ENCODE data around the gene CAPN8.
A peak's percentile ranks its signal among the peaks of the same experiment; 100 is the strongest.

CAPN8 gene

DNA sequence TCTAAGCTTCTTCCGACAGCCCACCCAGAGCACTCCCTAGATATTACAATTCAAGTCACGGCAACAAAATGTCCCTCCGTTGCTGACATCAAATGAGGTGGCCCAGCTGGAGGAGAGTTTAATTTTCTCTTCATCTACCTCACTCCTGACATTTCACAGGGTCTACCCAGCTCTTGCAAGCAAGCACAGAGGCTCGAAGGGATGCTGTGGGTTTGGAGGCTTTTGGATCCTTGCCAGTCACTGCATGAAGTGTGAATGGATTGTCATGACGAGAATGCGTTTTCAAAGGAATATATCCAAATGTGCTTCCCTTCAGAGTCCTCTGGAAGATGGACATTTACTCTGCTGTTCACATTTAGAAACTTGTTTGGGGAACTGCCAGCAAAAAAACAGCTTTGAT lies 33.5 kb downstream of the CAPN8 start:
- no peaks in the 10 kb centered on the region for H3K4me1 Mint-ChIP-seq (ENCODE audit: low read depth in 2 of 2)
- DNase-seq (no peak), ATAC-seq (replicated peaks) (no peak)
- no peak overlapping the region for H3K27ac Mint-ChIP-seq
- no peak overlapping the region for H3K4me3 Mint-ChIP-seq
- no peaks in the 10 kb centered on the region for H3K9me3 Mint-ChIP-seq
- H3K36me3 Mint-ChIP-seq (ENCODE audit: insufficient read depth), result peaks cover 3% of the 10 kb centered on the region
- peaks cover 19 to 43% of the 10 kb centered on the region in 2 donors for H3K27me3 Mint-ChIP-seq

GRCh38 chr1:223631473-223631872 lies 34.0 kb downstream of the CAPN8 start:
- peaks cover 15 to 39% of the 10 kb centered on the region in 2 donors for H3K27me3 Mint-ChIP-seq
- H3K9me3 Mint-ChIP-seq, result no peaks in the 10 kb centered on the region
- DNase-seq (no peak), ATAC-seq (replicated peaks) (no peak)
- H3K4me3 Mint-ChIP-seq, result no peak overlapping the region
- peaks cover 3% of the 10 kb centered on the region for H3K36me3 Mint-ChIP-seq (ENCODE audit: insufficient read depth)
- H3K4me1 Mint-ChIP-seq (ENCODE audit: low read depth in 2 of 2), result no peaks in the 10 kb centered on the region
- no peak overlapping the region for H3K27ac Mint-ChIP-seq

DNA sequence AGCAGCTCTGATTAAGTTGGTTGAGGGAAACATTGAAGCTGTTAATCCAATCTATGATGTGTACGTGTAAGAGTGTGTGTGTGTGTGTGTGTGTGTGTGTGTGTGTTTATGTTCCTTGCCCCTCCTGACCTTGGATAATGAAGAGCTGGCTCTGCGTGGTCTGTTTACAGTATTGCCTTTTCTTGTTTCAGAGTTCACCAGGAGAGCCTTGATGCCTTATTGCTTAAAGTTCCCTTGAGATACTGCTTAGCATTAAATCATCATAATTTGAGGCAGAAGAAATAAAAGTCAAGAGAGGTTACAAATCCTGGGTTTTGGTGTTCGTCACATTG lies 36.4 kb downstream of the CAPN8 start:
- no peaks in the 10 kb centered on the region for H3K4me1 Mint-ChIP-seq (ENCODE audit: low read depth in 2 of 2)
- ATAC-seq (replicated peaks), result no peak
- no peaks in the 10 kb centered on the region for H3K9me3 Mint-ChIP-seq
- no peak overlapping the region for H3K27ac Mint-ChIP-seq
- peaks cover 6% of the 10 kb centered on the region for H3K36me3 Mint-ChIP-seq (ENCODE audit: insufficient read depth)
- H3K4me3 Mint-ChIP-seq, result no peak overlapping the region
- peaks cover 14 to 31% of the 10 kb centered on the region in 2 donors for H3K27me3 Mint-ChIP-seq
- no peak for DNase-seq

- ATAC-seq (replicated peaks) (no peak), DNase-seq (peak; percentile 4 to 14 (median 13))
- no peaks in the 10 kb centered on the region for H3K9me3 Mint-ChIP-seq
Measured at GRCh38 chr1:223628233-223629125, 37.0 kb downstream of the CAPN8 start.

DNA sequence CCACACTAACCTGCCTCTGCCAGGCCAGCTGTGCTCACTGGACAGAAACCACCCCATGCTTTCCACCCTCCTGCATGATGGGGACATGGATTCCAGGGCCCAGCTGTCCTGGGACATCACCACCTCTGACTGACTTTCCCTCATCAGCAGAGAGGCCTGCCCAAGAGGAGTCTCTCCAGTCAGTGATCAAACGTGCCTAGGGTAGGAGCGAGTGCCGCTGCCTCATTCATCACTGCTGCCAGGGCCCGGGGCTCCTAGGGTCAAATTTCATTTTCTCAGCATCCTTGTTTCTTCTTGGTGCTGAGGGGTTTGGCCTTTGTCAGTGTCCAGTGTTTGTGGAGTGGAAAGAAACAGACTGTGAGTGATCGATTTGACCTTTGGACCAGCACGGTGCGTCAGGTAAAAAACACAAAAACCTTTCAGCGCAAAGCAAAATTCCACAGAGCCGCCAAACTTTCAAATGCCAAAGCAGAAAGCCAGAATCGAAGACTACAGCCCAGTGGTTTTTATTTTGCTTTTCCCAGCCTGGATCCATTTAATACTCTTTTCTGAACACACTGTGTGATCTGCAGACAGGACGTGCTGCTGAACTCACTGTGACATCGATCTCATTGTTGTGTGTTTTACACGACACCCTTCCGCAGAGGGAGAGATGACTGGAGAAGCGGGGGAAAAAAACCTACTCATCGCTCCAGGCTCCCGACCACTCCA lies 43.2 kb downstream of the CAPN8 start:
- Mint-ChIP-seq H3K4me1 (ENCODE audit: low read depth in 2 of 2) (no peaks in the 10 kb centered on the region), H3K27me3 (peaks cover 0 to 15% of the 10 kb centered on the region in 2 donors), H3K4me3 (no peak overlapping the region), H3K9me3 (no peaks in the 10 kb centered on the region), H3K27ac (no peak overlapping the region), H3K36me3 (ENCODE audit: insufficient read depth) (peaks cover 2% of the 10 kb centered on the region)
- no peak for DNase-seq
- ATAC-seq (replicated peaks), result no peak

More at GRCh38 chr1:223628233-223629125, 37.0 kb downstream of the CAPN8 start:
- no peak overlapping the region for H3K4me3 Mint-ChIP-seq
- peaks cover 6% of the 10 kb centered on the region for H3K36me3 Mint-ChIP-seq (ENCODE audit: insufficient read depth)
- H3K27me3 Mint-ChIP-seq, result peaks cover 8 to 25% of the 10 kb centered on the region in 2 donors
- H3K4me1 Mint-ChIP-seq (ENCODE audit: low read depth in 2 of 2), result no peaks in the 10 kb centered on the region
- H3K27ac Mint-ChIP-seq, result no peak overlapping the region

DNA sequence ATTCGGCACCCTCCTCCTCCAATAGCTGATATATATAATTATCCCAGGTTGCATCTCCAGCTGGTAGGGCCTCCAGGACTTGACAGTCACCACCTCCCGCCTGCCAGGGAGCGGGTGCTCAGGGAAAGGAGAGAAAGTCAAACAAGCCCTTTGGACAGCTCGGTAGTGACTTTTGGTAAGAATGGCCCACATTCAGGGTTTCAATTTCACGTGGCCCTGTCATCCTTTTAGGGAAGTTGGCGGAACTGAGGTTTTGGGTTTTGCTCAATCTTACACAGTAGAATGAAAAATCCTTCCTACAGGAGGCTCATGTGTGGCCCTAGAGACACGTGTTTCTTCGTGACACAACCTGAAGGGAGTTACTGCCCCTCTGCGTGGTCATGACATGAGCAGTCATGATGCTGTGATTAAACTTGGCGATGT lies 44.2 kb downstream of the CAPN8 start:
- no peak overlapping the region for H3K27ac Mint-ChIP-seq

DNA sequence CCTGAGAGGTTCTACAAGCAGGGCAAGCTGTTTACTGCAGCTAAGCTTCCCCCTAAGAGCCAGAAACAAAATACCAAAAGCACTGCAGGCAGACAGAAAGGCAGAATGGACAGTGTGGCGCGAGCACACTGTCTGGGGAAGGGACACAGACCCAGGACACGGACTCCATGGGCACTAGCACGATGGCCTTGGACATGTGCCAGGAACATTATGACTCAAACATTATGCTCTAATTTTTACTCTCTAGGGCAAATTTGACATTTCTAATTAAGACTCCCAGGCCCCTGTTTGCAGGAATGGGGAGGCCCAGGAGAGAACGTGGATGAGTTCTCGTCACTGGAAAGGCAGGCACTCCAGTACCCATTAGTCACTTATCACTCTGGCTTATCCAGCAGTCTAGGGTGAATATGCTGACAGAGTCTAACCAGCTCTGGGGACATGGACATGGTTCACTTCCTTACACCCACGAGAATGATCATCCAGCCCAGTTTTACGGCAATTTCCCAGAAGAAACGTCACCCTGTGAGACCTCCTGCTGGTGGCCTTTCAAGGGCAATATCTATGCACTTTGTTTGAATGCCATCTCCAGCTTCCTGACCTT lies 45.1 kb downstream of the CAPN8 start:
- Mint-ChIP-seq H3K36me3 (ENCODE audit: insufficient read depth) (no peaks in the 10 kb centered on the region), H3K4me1 (ENCODE audit: low read depth in 2 of 2) (no peaks in the 10 kb centered on the region), H3K9me3 (no peaks in the 10 kb centered on the region), H3K27ac (no peak overlapping the region), H3K4me3 (no peak overlapping the region), H3K27me3 (peaks cover 0 to 15% of the 10 kb centered on the region in 2 donors)
- no peak for DNase-seq
- ATAC-seq (replicated peaks), result no peak

More for the DNA sequence above, 44.2 kb downstream of the CAPN8 start:
- no peaks in the 10 kb centered on the region for H3K9me3 Mint-ChIP-seq
- no peak for ATAC-seq (replicated peaks)
- no peaks in the 10 kb centered on the region for H3K4me1 Mint-ChIP-seq (ENCODE audit: low read depth in 2 of 2)
- no peak overlapping the region for H3K4me3 Mint-ChIP-seq
- no peak for DNase-seq
- peaks cover 0 to 15% of the 10 kb centered on the region in 2 donors for H3K27me3 Mint-ChIP-seq
- H3K36me3 Mint-ChIP-seq (ENCODE audit: insufficient read depth), result peaks cover 2% of the 10 kb centered on the region

DNA sequence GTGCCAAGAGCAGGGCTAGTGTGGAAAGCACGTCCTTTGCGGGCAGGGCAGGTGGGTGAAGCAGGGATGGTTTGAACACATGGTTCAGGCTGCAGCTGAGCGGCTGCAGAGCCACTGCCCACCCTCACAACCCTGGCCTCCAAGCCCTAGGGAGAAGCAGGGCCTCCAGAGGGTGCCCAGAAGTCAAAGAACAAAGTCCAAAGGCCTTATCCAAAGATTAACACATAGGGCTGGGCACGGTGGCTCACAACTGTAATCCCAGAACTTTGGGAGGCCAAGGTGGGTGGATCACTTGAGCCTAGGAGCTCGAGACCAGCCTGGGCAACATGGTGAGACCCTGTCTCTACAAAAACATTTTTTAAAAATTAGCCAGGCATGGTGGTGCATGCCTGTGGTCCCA lies 46.8 kb downstream of the CAPN8 start:
- DNase-seq, result no peak
- ATAC-seq (replicated peaks), result no peak
- H3K27ac Mint-ChIP-seq, result no peak overlapping the region
- H3K36me3 Mint-ChIP-seq (ENCODE audit: insufficient read depth), result no peaks in the 10 kb centered on the region
- H3K9me3 Mint-ChIP-seq, result no peaks in the 10 kb centered on the region
- no peak overlapping the region for H3K4me3 Mint-ChIP-seq
- H3K27me3 Mint-ChIP-seq, result peaks cover 0 to 15% of the 10 kb centered on the region in 2 donors
- no peaks in the 10 kb centered on the region for H3K4me1 Mint-ChIP-seq (ENCODE audit: low read depth in 2 of 2)

GRCh38 chr1:223617323-223618070 lies 48.0 kb downstream of the CAPN8 start:
- peaks cover 0 to 9% of the 10 kb centered on the region in 2 donors for H3K27me3 Mint-ChIP-seq
- DNase-seq (no peak), ATAC-seq (replicated peaks) (no peak)
- no peaks in the 10 kb centered on the region for H3K9me3 Mint-ChIP-seq
- no peak overlapping the region for H3K27ac Mint-ChIP-seq
- H3K4me3 Mint-ChIP-seq, result no peak overlapping the region
- H3K36me3 Mint-ChIP-seq (ENCODE audit: insufficient read depth), result no peaks in the 10 kb centered on the region
- H3K4me1 Mint-ChIP-seq (ENCODE audit: low read depth in 2 of 2), result no peaks in the 10 kb centered on the region

GRCh38 chr1:223616586-223616985 lies 48.9 kb downstream of the CAPN8 start:
- DNase-seq, result no peak
- H3K27ac Mint-ChIP-seq, result no peak overlapping the region
- no peak overlapping the region for H3K4me3 Mint-ChIP-seq
- H3K27me3 Mint-ChIP-seq, result no peaks in the 10 kb centered on the region
- no peak for ATAC-seq (replicated peaks)
- H3K9me3 Mint-ChIP-seq, result no peaks in the 10 kb centered on the region
- no peaks in the 10 kb centered on the region for H3K36me3 Mint-ChIP-seq (ENCODE audit: insufficient read depth)
- H3K4me1 Mint-ChIP-seq (ENCODE audit: low read depth in 2 of 2), result no peaks in the 10 kb centered on the region

DNA sequence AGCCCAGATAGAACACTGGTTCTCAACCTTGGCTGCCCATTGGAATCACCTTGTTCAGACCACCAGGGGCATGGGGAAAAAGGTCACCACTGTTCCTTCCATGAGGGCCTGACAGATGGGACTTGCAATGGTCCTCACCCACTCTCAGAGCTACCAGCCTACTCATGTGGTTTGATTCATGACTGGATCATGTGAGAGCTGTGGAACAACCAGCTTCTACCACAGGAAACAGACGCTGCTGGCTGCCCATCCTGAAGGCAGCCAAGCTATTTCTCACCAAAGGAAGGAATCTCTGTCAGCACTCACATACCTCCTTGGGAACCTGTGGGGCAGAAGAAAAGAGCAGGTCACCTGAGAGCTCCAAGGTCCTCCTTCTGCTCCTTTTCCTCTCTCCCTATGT lies 53.6 kb downstream of the CAPN8 start:
- no peaks in the 10 kb centered on the region for H3K36me3 Mint-ChIP-seq (ENCODE audit: insufficient read depth)
- H3K9me3 Mint-ChIP-seq, result no peaks in the 10 kb centered on the region
- H3K4me1 Mint-ChIP-seq (ENCODE audit: low read depth in 2 of 2), result no peaks in the 10 kb centered on the region
- H3K4me3 Mint-ChIP-seq, result no peak overlapping the region
- no peak overlapping the region for H3K27ac Mint-ChIP-seq
- no peaks in the 10 kb centered on the region for H3K27me3 Mint-ChIP-seq
- no peak for DNase-seq
- no peak for ATAC-seq (replicated peaks)

DNA sequence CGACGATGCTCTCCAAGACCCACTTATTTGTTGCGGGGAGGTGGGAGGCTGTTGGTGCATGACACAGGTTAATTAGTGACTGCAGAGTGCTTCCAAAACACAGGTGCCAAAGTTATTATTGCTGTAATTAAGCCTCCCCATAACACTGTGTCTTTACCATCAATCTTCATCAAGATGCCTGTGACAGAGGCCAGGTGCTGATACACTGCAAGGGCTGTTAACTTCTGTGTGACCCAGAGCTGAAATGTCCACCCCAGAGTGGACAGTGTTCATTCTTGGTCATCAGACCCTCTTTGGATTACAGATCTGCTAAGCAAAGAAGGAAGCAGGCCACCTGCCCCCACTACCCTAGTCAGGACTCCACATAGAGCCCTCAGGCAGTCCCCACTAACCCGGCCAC lies 55.5 kb downstream of the CAPN8 start:
- no peaks in the 10 kb centered on the region for H3K4me1 Mint-ChIP-seq (ENCODE audit: low read depth in 2 of 2)
- no peaks in the 10 kb centered on the region for H3K27me3 Mint-ChIP-seq
- H3K9me3 Mint-ChIP-seq, result no peaks in the 10 kb centered on the region
- no peak overlapping the region for H3K27ac Mint-ChIP-seq
- H3K4me3 Mint-ChIP-seq, result no peak overlapping the region
- ATAC-seq (replicated peaks) (no peak), DNase-seq (no peak)
- no peaks in the 10 kb centered on the region for H3K36me3 Mint-ChIP-seq (ENCODE audit: insufficient read depth)

DNA sequence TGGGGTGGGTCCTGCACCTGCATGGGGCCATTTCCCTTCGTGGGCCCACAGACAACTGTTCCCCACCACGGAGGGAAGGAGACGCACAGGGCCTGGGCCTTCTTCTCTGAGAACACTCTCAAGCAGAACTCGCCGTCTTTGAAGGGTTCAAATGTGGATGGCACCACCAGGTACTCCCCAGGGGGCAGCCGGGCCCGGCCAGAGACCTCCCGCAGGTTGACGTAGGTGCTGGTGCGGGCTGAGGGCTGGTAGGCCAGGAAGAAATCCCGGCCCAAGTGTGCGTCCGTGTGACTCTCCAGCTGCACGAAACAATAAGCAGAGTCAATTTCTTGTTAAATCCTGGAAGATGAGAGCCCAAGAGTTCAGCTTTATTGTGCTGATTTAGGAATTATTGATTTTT lies 56.4 kb downstream of the CAPN8 start:
- no peak for DNase-seq

More for the DNA sequence above, 56.4 kb downstream of the CAPN8 start:
- ATAC-seq (replicated peaks), result no peak
- no peak overlapping the region for H3K27ac Mint-ChIP-seq
- no peaks in the 10 kb centered on the region for H3K9me3 Mint-ChIP-seq
- H3K4me1 Mint-ChIP-seq (ENCODE audit: low read depth in 2 of 2), result no peaks in the 10 kb centered on the region
- H3K27me3 Mint-ChIP-seq, result no peaks in the 10 kb centered on the region
- H3K4me3 Mint-ChIP-seq, result no peak overlapping the region
- no peaks in the 10 kb centered on the region for H3K36me3 Mint-ChIP-seq (ENCODE audit: insufficient read depth)

Measured in effector memory CD8-positive, alpha-beta T cell (primary cell).